Spleen (tissue), 11 donors: ENCODE data around the gene TLNRD1. TPM values are rescaled to one million over a fixed set of nuclear protein-coding genes. Genes with fewer than 3 reads are reported as not detected.
"Not testable (repeated sequence)": the region's sequence is repeated elsewhere in the genome, so short reads cannot be mapped to it uniquely, and the experiment has no call there.

Experiments used
- DNase-seq: peaks from one replicate; pipeline ENCODE4 v3.0.0-alpha.2; 2020
- H3K27ac ChIP-seq, 8 donors: fragments of 200-600 bp; sonication (generic) in 7 of 8; 1 replicate in 4 of 8; 2 replicates in 4 of 8; pipeline versions ENCODE4 v1.5.0 to v1.8.0; 2016 to 2021; ENCODE audit warnings: inconsistent platforms in 4 of 8, mild to moderate bottlenecking in 4 of 8, moderate library complexity in 1 of 8
- H3K27me3 ChIP-seq, 7 donors: fragments of 200-600 bp; sonication (generic) in 6 of 7; replicated peaks in 1 of 7; 1 replicate in 4 of 7; 2 replicates in 3 of 7; pipeline versions ENCODE4 v1.5.0 to v1.8.0; 2016 to 2021; ENCODE audit warnings: inconsistent platforms in 3 of 7, mild to moderate bottlenecking in 1 of 7
- H3K36me3 ChIP-seq, 6 donors: fragments of 200-600 bp; sonication (generic) in 5 of 6; 1 replicate in 4 of 6; 2 replicates in 2 of 6; pipeline versions ENCODE4 v1.5.0 to v1.8.0; 2016 to 2021; ENCODE audit warnings: inconsistent platforms in 2 of 6
- H3K4me1 ChIP-seq, 6 donors: fragments of 200-600 bp; sonication (generic) in 5 of 6; 1 replicate in 3 of 6; 2 replicates in 3 of 6; pipeline versions ENCODE4 v1.5.0 to v1.8.0; 2016 to 2021; ENCODE audit warnings: inconsistent platforms in 3 of 6
- H3K4me3 ChIP-seq, 8 donors: fragments of 200-600 bp; sonication (generic) in 7 of 8; 1 replicate in 4 of 8; 2 replicates in 4 of 8; pipeline versions ENCODE4 v1.5.0 to v1.8.0; 2016 to 2021; ENCODE audit warnings: inconsistent platforms in 4 of 8, mild to moderate bottlenecking in 4 of 8, moderate library complexity in 2 of 8
- H3K9me3 ChIP-seq, 8 donors: fragments of 200-600 bp; sonication (generic) in 7 of 8; 1 replicate in 4 of 8; 2 replicates in 4 of 8; pipeline versions ENCODE4 v1.5.0 to v1.8.0; 2016 to 2021; ENCODE audit warnings: inconsistent platforms in 4 of 8
- CTCF ChIP-seq, 11 experiments: fragments of 200-600 bp in 7 of 11; fragments of 450-650 bp in 4 of 11; sonication (generic) in 4 of 11; IDR thresholded peaks in 8 of 11; conservative IDR thresholded peaks in 3 of 11; 1 replicate in 7 of 11; 2 replicates in 4 of 11; pipeline versions ENCODE4 v1.4.0 to v1.8.0; 2016 to 2021; ENCODE audit warnings: antibody characterized with exemption in 11 of 11, inconsistent platforms in 4 of 11, mild to moderate bottlenecking in 1 of 11
- POLR2A ChIP-seq, 3 donors: fragments of 450-650 bp; IDR thresholded peaks; one replicate each; pipeline ENCODE4 v1.5.1; 2017; ENCODE audit warnings: antibody characterized with exemption in 3 of 3, mild to moderate bottlenecking in 1 of 3
- POLR2AphosphoS5 ChIP-seq, 3 donors: sonication (generic); formaldehyde crosslinking; IDR thresholded peaks; one replicate each; pipeline ENCODE4 v1.5.1; 2017; ENCODE audit warnings: antibody characterized with exemption in 3 of 3
- WGBS, 5 donors: extraction: QIAGEN DNeasy Blood & Tissue Kit in 3 of 5; methylation state at CpG; one replicate each; pipeline versions ENCODE4 v1.1.5 to v1.1.7; 2013 to 2018; 5-methylcytosine and 5-hydroxymethylcytosine counted together
- intact Hi-C: fragments of 100-400 bp; cut with DNase I; formaldehyde crosslinking; loops from one replicate; pipeline ENCODE4 v1.15.0; 2023; ENCODE audit warnings: low total_unique reads
- polyA plus RNA-seq, 3 donors: library from polyadenylated mRNA; stranded (reverse); fragments of 200-250 nt; gene quantifications; one replicate each; pipeline ENCODE4 v1.2.1, GENCODE V29; 2013
- total RNA-seq, 7 donors: library from RNA; depleted of rRNA in 3 of 7; stranded (reverse); fragments of >200 nt in 3 of 7; fragmentation: NEBNext Ultra II Directional in 4 of 7; extraction: Animal tissue kit (Norgen Biotek cat#: 25700) in 4 of 7; gene quantifications; one replicate each; pipeline versions ENCODE4 v1.1.0 to v1.2.1, GENCODE V29; 2016 to 2021
- donor health status: healthy with polysubstance abuse.
- donor health status: DM: no; HTN: no; CAD: no; lungs with moderate emphysema.
- donor health status: DM: no; HTN: no; CAD: no.
- donor health status: Bipolar disorder and iron deficiency.
- donor health status: healthy.
- donor health status: DM: no; HTN: no; CAD: no.
- donor health status: DM: yes; HTN: yes; CAD: no.

Gene TLNRD1
- total and polyA plus RNA-seq, 10 donors, result 6.2 to 53.3 (median 30.7) TPM

GRCh38 chr15:80958818-80959495, 41.8 kb upstream of the TLNRD1 start:
- peaks cover 0 to 63% (median 10%) of the 10 kb centered on the region in 6 donors for H3K36me3 ChIP-seq
- no peak for TF ChIP-seq POLR2A (IDR thresholded peaks at IDR 0.05)
- TF ChIP-seq POLR2AphosphoS5 (IDR thresholded peaks at IDR 0.05), result no peak
- TF ChIP-seq CTCF (IDR thresholded peaks at IDR 0.05 in 8 of 11, conservative IDR thresholded peaks at IDR 0.05 in 3 of 11), result no peak
- H3K4me1 ChIP-seq, result no peaks in the 10 kb centered on the region
- intact Hi-C loops, result no loop called here
- DNase-seq, result no peak
- no peak overlapping the region for H3K27ac ChIP-seq
- no peak overlapping the region for H3K4me3 ChIP-seq
- H3K27me3 ChIP-seq, result no peaks in the 10 kb centered on the region
- H3K9me3 ChIP-seq, result no peaks in the 10 kb centered on the region
- WGBS, 5 donors, result 92 to 98% (median 97%) methylated on average over 9 of the region's 9 CpGs

GRCh38 chr15:80965454-80965853, 35.3 kb upstream of the TLNRD1 start:
- H3K36me3 ChIP-seq, result peaks cover 0 to 72% (median 14%) of the 10 kb centered on the region in 6 donors
- intact Hi-C loops, result loop anchor here (5.0 kb wide), 1 partner anchor 513 kb away; no protein-coding TSS in a partner anchor
- not testable (repeated sequence) for H3K4me1 ChIP-seq, H3K4me3 ChIP-seq, H3K27me3 ChIP-seq, H3K27ac ChIP-seq, DNase-seq
- H3K9me3 ChIP-seq, result peaks cover 0 to 17% (median 8%) of the 10 kb centered on the region in 8 donors

GRCh38 chr15:80966431-80967197, 34.1 kb upstream of the TLNRD1 start:
- no peak overlapping the region for H3K4me3 ChIP-seq
- no peak overlapping the region for H3K27ac ChIP-seq
- H3K4me1 ChIP-seq, result peaks cover 0 to 8% (median 3%) of the 10 kb centered on the region in 6 donors
- WGBS, 5 donors, result 94 to 96% (median 96%) methylated on average over 8 of the region's 8 CpGs
- TF ChIP-seq POLR2AphosphoS5 (IDR thresholded peaks at IDR 0.05), result no peak
- TF ChIP-seq POLR2A (IDR thresholded peaks at IDR 0.05), result no peak
- no peak for TF ChIP-seq CTCF (IDR thresholded peaks at IDR 0.05 in 8 of 11, conservative IDR thresholded peaks at IDR 0.05 in 3 of 11)
- no peak for DNase-seq
- intact Hi-C loops, result loop anchor here (5.0 kb wide), 1 partner anchor 514 kb away; no protein-coding TSS in a partner anchor
- peaks cover 0 to 60% (median 12%) of the 10 kb centered on the region in 6 donors for H3K36me3 ChIP-seq
- peaks cover 0 to 17% (median 8%) of the 10 kb centered on the region in 8 donors for H3K9me3 ChIP-seq
- no peaks in the 10 kb centered on the region for H3K27me3 ChIP-seq

GRCh38 chr15:80967451-80967850, 33.3 kb upstream of the TLNRD1 start:
- intact Hi-C loops, result loop anchor here (5.0 kb wide), 1 partner anchor 515 kb away; no protein-coding TSS in a partner anchor
- no peak for DNase-seq
- WGBS, 5 donors, result 86 to 91% (median 88%) methylated on average over 3 of the region's 3 CpGs
- Histone ChIP-seq H3K9me3 (peaks cover 0 to 17% (median 8%) of the 10 kb centered on the region in 8 donors), H3K27me3 (no peaks in the 10 kb centered on the region), H3K27ac (no peak overlapping the region), H3K4me1 (peaks cover 0 to 8% (median 3%) of the 10 kb centered on the region in 6 donors), H3K36me3 (peaks cover 0 to 66% (median 12%) of the 10 kb centered on the region in 6 donors), H3K4me3 (no peak overlapping the region)
- TF ChIP-seq POLR2A (IDR thresholded peaks at IDR 0.05) (no peak), CTCF (IDR thresholded peaks at IDR 0.05 in 8 of 11, conservative IDR thresholded peaks at IDR 0.05 in 3 of 11) (no peak), POLR2AphosphoS5 (IDR thresholded peaks at IDR 0.05) (no peak)
